HepG2 (cell line): Measurements from ENCODE around the gene KIAA1614.

Experiments used
- EP300 ChIP-seq, 3 experiments: sonication (generic) in 1 of 3; formaldehyde crosslinking in 1 of 3; IDR thresholded peaks; 2 replicates each; pipeline versions ENCODE4 v1.5.1 to v1.6.1; 2011 to 2020; ENCODE audit warnings: low read depth in 2 of 3, low read length in 2 of 3, borderline replicate concordance in 1 of 3, improper control_type of control experiment in 1 of 3, mild to moderate bottlenecking in 1 of 3, missing genetic modification reagents in 1 of 3, moderate library complexity in 1 of 3
- NFE2 ChIP-seq: sonication (generic); formaldehyde crosslinking; IDR thresholded peaks from 2 replicates; pipeline ENCODE4 v1.4.0; 2020; ENCODE audit warnings: missing genetic modification reagents
- YEATS4 ChIP-seq: sonication (generic); formaldehyde crosslinking; IDR thresholded peaks from 2 replicates; pipeline ENCODE4 v1.4.0; 2020; ENCODE audit warnings: missing genetic modification reagents, borderline replicate concordance
- ZBTB20 ChIP-seq: sonication (generic); formaldehyde crosslinking; IDR thresholded peaks from 2 replicates; pipeline ENCODE4 v1.8.1; 2023; ENCODE audit warnings: missing genetic modification reagents, low read depth, mild to moderate bottlenecking, borderline replicate concordance
- TF ChIP-seq, protein P1 (sequence below): sonication (generic); formaldehyde crosslinking; IDR thresholded peaks from 2 replicates; pipeline ENCODE4 v1.4.0; 2020; ENCODE audit warnings: missing genetic modification reagents

DNA sequence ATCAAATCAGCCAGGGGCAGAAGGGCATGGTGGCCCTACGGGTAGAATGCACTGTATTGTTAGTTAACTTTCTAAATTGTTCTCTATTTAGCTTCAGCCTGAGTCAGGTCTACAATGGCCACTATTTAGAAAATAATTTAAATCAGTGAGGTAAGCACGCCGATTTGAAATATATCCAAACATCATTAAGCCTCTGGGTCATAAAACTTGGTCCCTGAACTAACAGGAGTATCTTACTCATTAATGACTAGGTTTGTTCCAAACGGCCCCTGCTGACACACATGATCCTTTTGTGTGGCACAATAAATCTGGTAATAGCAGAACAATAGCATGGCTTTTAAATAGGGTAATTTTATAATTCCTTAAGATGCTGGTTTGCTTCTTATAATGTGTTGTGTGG, 61.5 kb downstream of the KIAA1614 start:
- TF ChIP-seq, protein P1, sequence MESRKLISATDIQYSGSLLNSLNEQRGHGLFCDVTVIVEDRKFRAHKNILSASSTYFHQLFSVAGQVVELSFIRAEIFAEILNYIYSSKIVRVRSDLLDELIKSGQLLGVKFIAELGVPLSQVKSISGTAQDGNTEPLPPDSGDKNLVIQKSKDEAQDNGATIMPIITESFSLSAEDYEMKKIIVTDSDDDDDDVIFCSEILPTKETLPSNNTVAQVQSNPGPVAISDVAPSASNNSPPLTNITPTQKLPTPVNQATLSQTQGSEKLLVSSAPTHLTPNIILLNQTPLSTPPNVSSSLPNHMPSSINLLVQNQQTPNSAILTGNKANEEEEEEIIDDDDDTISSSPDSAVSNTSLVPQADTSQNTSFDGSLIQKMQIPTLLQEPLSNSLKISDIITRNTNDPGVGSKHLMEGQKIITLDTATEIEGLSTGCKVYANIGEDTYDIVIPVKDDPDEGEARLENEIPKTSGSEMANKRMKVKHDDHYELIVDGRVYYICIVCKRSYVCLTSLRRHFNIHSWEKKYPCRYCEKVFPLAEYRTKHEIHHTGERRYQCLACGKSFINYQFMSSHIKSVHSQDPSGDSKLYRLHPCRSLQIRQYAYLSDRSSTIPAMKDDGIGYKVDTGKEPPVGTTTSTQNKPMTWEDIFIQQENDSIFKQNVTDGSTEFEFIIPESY (CRISPR knock-in tag): no peak
- no peak for TF ChIP-seq EP300 (IDR thresholded peaks at IDR 0.05; ENCODE audit: low read depth in 2 of 2, low read length in 2 of 2)
- no peak for TF ChIP-seq EP300 (CRISPR knock-in tag; IDR thresholded peaks at IDR 0.05; ENCODE audit: borderline replicate concordance)
- TF ChIP-seq ZBTB20: no peak
- no peak for TF ChIP-seq NFE2 (CRISPR knock-in tag)
- no peak for TF ChIP-seq YEATS4 (CRISPR knock-in tag)
